BJ (cell line): ENCODE results near the gene MAPK11. TPM values are rescaled to one million over a fixed set of nuclear protein-coding genes. Genes with fewer than 3 reads are reported as not detected.

Source experiments
- CTCF ChIA-PET: fragments of 350-600 bp; formaldehyde crosslinking; extraction: SDS; loops from one replicate; lab custom pipeline; 2021; ENCODE audit warnings: antibody characterized with exemption, inconsistent platforms; lab: Yijun Ruan, JAX
- POLR2A ChIA-PET: fragments of 300-600 bp; sonication (Branson Sonifier 250); formaldehyde crosslinking; extraction: SDS; loops from one replicate; lab custom pipeline; 2021; ENCODE audit warnings: antibody characterized with exemption; lab: Charles Lee
- DNase-seq: peaks from one replicate; pipeline ENCODE4 v3.0.0-alpha.2; 2011; ENCODE audit warnings: low read depth
- H3K27me3 ChIP-seq: 2 replicates; pipeline ENCODE4 v1.6.0; 2011; ENCODE audit warnings: low read length; ENCODE audit not compliant: control insufficient read depth, insufficient read depth
- H3K36me3 ChIP-seq: 2 replicates; pipeline ENCODE4 v1.5.1; 2011; ENCODE audit warnings: low read length; ENCODE audit not compliant: control insufficient read depth, insufficient read depth
- H3K4me3 ChIP-seq: 2 replicates; pipeline ENCODE4 v1.5.1; 2011; ENCODE audit warnings: low read depth, mild to moderate bottlenecking, control low read depth, low read length
- polyA plus RNA-seq: library from polyadenylated mRNA; depleted of rRNA; stranded (reverse); fragments of >200 nt; gene quantifications from 2 replicates; pipeline ENCODE4 v1.2.3, GENCODE V29; 2011
- TF ChIP-seq, protein P1 (sequence below): IDR thresholded peaks from 2 replicates; pipeline ENCODE4 v1.5.1; 2011; ENCODE audit warnings: low read depth, mild to moderate bottlenecking, control low read depth, inconsistent platforms, low read length, moderate library complexity; ENCODE audit not compliant: insufficient read depth

The MAPK11 gene
- polyA plus RNA-seq, 1 experiment, result 19.6 TPM

DNA sequence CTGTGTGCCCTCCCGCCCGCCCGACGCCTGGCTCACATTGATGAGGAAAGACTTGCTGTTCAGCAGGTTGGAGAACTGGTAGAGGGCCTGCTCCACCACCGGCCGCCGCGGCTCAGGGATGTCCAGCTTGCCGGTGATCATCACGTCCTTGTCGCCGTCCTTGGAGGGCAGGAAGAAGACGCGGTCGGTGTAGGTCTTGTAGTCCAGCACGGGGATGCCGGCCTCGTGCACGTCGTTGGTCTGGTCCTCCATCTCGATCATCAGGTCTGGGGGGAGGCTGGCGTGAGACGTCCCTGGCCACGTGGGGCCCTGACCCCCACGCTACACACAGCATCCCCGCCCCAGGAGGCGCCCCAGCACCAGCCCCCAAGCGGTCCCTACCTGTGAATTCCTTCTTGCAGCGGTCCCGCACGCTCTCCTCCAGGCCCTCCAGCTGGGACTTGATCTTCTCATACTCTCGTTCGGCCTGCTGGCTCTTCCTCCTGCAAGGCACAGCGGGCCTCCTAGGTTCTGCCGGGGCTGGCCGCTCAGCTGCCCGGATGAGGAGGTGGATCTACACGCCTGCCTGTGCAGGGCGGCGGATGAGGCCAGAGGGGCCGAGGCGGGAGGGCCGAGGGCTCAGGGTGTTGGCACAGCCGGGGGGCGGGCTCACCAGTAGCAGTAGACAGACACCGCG, 10.7 kb upstream of the MAPK11 start:
- Histone ChIP-seq H3K27me3 (no peaks in the 10 kb centered on the region), H3K4me3 (no peak overlapping the region), H3K36me3 (peaks cover 71% of the 10 kb centered on the region)
- ChIA-PET CTCF (interaction anchor here (1.0 to 1.6 kb wide), 5 partner anchors 10 to 61 kb away, joined by 4 to 5 read pairs (median 4); partner anchors contain the start of gene DENND6B), POLR2A (no interaction called here)
- TF ChIP-seq, protein P1, sequence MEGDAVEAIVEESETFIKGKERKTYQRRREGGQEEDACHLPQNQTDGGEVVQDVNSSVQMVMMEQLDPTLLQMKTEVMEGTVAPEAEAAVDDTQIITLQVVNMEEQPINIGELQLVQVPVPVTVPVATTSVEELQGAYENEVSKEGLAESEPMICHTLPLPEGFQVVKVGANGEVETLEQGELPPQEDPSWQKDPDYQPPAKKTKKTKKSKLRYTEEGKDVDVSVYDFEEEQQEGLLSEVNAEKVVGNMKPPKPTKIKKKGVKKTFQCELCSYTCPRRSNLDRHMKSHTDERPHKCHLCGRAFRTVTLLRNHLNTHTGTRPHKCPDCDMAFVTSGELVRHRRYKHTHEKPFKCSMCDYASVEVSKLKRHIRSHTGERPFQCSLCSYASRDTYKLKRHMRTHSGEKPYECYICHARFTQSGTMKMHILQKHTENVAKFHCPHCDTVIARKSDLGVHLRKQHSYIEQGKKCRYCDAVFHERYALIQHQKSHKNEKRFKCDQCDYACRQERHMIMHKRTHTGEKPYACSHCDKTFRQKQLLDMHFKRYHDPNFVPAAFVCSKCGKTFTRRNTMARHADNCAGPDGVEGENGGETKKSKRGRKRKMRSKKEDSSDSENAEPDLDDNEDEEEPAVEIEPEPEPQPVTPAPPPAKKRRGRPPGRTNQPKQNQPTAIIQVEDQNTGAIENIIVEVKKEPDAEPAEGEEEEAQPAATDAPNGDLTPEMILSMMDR, result no peak
- DNase-seq, result no peak

DNA sequence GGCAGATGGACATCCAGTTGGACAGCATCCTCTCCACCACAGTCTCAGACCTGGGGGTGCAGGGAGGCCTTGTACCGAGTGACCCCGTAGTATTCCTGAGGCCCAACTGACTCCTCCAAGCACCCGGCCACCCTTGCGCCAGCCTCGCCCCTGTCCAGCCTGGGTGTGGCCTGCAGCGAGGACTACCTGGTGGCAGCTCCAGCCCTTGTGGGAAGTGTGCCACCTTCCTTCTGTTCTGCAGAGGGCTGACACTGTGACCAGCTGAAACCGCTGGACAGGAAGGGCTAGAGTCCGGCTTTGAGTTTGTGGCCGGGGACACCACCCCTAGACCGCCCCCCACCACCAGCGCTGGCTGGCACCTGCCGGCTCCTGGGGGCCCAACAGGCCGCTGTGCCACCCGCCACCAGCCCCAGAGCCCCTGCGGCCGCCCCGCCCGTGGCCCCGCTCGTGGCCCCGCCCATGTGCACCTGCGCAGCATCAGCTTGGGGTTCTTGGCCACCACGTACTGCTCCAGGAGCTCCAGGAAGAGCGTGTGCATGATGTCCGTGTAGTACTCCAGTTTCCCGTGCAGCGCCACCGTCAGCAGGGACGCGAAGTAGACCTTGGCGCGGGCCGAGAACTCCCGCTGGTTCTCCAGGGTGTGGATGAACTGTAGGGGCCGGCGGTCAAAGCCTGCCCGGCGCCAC, 10.0 kb upstream of the MAPK11 start:
- ChIA-PET POLR2A (no interaction called here), CTCF (interaction anchor here (1.0 to 1.6 kb wide), 5 partner anchors 9 to 62 kb away, joined by 4 to 5 read pairs (median 4); partner anchors contain the start of gene DENND6B)
- H3K4me3 ChIP-seq, result no peak overlapping the region
- no peaks in the 10 kb centered on the region for H3K27me3 ChIP-seq
- TF ChIP-seq, protein P1, result no peak
- H3K36me3 ChIP-seq, result peaks cover 74% of the 10 kb centered on the region
- DNase-seq, result no peak

DNA sequence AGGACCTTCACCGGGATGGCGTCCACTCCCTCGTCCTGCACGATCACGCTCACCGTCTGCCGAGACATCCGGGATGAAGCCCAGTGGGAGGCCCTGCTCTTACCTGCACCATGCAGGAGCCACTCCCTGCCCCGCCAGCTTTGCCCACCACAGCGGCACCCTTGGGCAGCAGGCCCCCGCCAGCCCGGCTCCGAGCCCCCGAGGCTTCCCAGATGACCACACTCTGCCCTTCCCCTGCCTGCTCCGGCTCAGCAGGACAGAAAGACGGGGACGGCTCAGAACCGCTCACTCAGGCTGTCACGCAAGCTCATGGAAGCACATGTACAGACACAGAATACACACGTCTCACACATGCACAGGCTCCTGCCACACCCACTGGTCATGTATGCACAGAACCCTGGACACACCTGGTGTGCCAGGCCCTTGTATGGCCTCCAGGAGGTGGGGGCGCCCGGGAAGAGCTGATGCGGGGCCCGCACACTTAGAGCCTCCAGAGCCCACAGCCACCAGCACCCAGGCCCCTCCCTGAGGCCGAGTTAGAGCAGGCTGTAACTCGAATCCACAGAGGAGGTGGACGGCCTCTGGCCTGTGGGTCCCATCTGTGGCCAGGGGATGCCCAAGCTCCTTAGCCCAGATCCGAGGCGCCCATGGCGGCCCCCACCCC, 8.9 kb upstream of the MAPK11 start:
- CTCF ChIA-PET, result interaction anchor here (0.6 to 1.5 kb wide), 3 partner anchors 43 to 63 kb away, joined by 3 to 5 read pairs (median 4); no protein-coding TSS in a partner anchor
- TF ChIP-seq, protein P1, result no peak
- Histone ChIP-seq H3K4me3 (no peak overlapping the region), H3K36me3 (peaks cover 79% of the 10 kb centered on the region), H3K27me3 (no peaks in the 10 kb centered on the region)
- no peak for DNase-seq
- POLR2A ChIA-PET, result no interaction called here

DNA sequence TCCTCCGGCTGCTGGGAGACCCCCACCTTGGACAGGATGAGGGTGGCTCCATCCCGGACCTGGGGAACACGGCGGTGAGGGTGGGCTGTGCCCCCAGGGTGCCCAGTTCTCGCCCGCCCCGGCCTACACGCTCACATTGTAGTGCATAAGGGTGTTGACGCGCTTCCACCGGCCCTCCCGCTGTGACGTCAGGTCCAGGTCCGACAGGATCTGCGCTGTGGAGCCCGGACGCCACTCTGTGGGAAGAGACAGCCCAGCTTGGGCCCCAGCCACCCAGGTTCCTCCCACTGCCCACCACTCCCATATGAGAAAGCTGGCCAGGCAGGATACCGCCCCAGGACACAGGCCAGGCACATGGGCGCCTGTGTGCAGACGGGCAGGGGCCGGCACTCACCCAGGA, 8.3 kb upstream of the MAPK11 start:
- DNase-seq, result no peak
- H3K27me3 ChIP-seq, result no peaks in the 10 kb centered on the region
- H3K36me3 ChIP-seq, result peaks cover 76% of the 10 kb centered on the region
- no peak overlapping the region for H3K4me3 ChIP-seq
- POLR2A ChIA-PET, result no interaction called here
- CTCF ChIA-PET, result interaction anchor here (0.8 kb wide), 1 partner anchor 49 kb away, joined by 5 read pairs; no protein-coding TSS in a partner anchor
- TF ChIP-seq, protein P1, result no peak

DNA sequence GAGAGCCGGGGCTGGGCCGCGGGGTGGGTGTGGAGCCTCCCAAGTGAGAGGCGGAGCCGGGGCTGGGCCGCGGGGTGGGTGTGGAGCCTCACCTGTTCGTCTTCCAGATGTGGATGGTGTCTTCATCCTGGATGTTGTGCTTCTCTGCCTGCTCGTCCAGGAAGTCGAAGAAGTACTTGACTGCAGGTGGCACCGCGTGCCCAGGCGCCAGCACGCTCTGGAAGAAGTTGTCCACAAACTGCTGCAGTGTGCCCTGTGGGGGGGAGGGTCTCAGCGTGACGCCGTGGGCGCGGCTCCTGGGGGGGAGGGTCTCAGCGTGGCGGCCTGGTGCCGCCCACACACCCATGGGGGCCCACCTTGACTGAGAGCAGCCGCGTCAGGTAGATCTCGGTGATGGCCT, 7.6 kb upstream of the MAPK11 start:
- no peak overlapping the region for H3K4me3 ChIP-seq
- DNase-seq, result no peak
- TF ChIP-seq, protein P1, result no peak
- H3K36me3 ChIP-seq, result peaks cover 70% of the 10 kb centered on the region
- no peaks in the 10 kb centered on the region for H3K27me3 ChIP-seq
- CTCF ChIA-PET, result interaction anchor here (1.0 to 7.1 kb wide), 3 partner anchors 44 to 51 kb away, joined by 3 to 78 read pairs (median 8); partner anchors contain the start of gene DENND6B
- POLR2A ChIA-PET, result no interaction called here
